Right lobe of liver (tissue), 6 donors: ENCODE data around the gene PIGS. TPM values are rescaled to one million over a fixed set of nuclear protein-coding genes. Genes with fewer than 3 reads are reported as not detected.

Experiments
- ATAC-seq, 4 donors: fragments of 200-7000 bp; cut with Tn5 transposase; one replicate each; pipeline ENCODE4 v1.9.1; 2020; ENCODE audit warnings: mild to moderate bottlenecking in 4 of 4, moderate library complexity in 4 of 4
- DNase-seq, 3 donors: peaks; one replicate each; pipeline ENCODE4 v3.0.0-alpha.2; 2020
- H3K27ac ChIP-seq, 3 donors: fragments of 200-600 bp; one replicate each; pipeline ENCODE4 v1.8.0; 2022
- H3K27me3 ChIP-seq, 2 donors: fragments of 200-600 bp; one replicate each; pipeline ENCODE4 v1.8.0; 2022
- H3K36me3 ChIP-seq, 4 donors: fragments of 200-600 bp; sonication (generic) in 1 of 4; one replicate each; pipeline versions ENCODE4 v1.5.1 to v1.8.0; 2017 to 2022; ENCODE audit warnings: control low read depth in 1 of 4
- H3K4me1 ChIP-seq, 4 donors: fragments of 200-600 bp; sonication (generic) in 1 of 4; one replicate each; pipeline versions ENCODE4 v1.5.1 to v1.8.0; 2017 to 2022; ENCODE audit warnings: control low read depth in 1 of 4
- H3K4me3 ChIP-seq, 3 donors: fragments of 200-600 bp; one replicate each; pipeline ENCODE4 v1.8.0; 2022
- H3K9me3 ChIP-seq, 4 donors: fragments of 200-600 bp; sonication (generic) in 1 of 4; one replicate each; pipeline versions ENCODE4 v1.5.1 to v1.8.0; 2017 to 2022; ENCODE audit warnings: control low read depth in 1 of 4
- POLR2A ChIP-seq: fragments of 450-650 bp; IDR thresholded peaks from one replicate; pipeline ENCODE4 v1.6.1; 2017; ENCODE audit warnings: antibody characterized with exemption, mild to moderate bottlenecking
- WGBS: methylation state at CpG from one replicate; pipeline ENCODE4 v1.1.6; 2018; ENCODE audit warnings: low coverage, low lambda C conversion rate; ENCODE audit not compliant: insufficient coverage; ENCODE audit errors: missing lambda C conversion rate; 5-methylcytosine and 5-hydroxymethylcytosine counted together
- intact Hi-C, 2 donors: fragments of 100-400 bp; cut with DNase I; formaldehyde crosslinking; loops; one replicate each; pipeline versions ENCODE4 v1.11.2 to v1.14.1; 2022
- total RNA-seq, 6 experiments: library from RNA; depleted of rRNA in 2 of 6; stranded (reverse); fragments of >200 nt in 2 of 6; fragmentation: NEBNext Ultra II Directional in 3 of 6; extraction: Animal tissue kit (Norgen Biotek cat#: 25700) in 3 of 6; gene quantifications; one replicate each; pipeline versions ENCODE4 v1.1.0 to v1.2.4, GENCODE V29; 2016 to 2023
- TF ChIP-seq, protein P1 (sequence below), 4 donors: fragments of 200-600 bp in 3 of 4; fragments of 450-650 bp in 1 of 4; IDR thresholded peaks; one replicate each; pipeline versions ENCODE4 v1.5.1 to v1.8.0; 2016 to 2022; ENCODE audit warnings: antibody characterized with exemption in 4 of 4, mild to moderate bottlenecking in 2 of 4
- donor health status: DM: no; HTN: yes; CAD: no.
- donor health status: DM: no; HTN: no; CAD: no.
- donor health status: DM: no; HTN: no; CAD: no.
- donor health status: DM: no; HTN: yes; CAD: no.
- donor health status: DM: no; HTN: yes; CAD: no.

The PIGS gene
- total RNA-seq, 6 experiments from 2014 or later, result 7.2 to 13.8 (median 11.0) TPM

DNA sequence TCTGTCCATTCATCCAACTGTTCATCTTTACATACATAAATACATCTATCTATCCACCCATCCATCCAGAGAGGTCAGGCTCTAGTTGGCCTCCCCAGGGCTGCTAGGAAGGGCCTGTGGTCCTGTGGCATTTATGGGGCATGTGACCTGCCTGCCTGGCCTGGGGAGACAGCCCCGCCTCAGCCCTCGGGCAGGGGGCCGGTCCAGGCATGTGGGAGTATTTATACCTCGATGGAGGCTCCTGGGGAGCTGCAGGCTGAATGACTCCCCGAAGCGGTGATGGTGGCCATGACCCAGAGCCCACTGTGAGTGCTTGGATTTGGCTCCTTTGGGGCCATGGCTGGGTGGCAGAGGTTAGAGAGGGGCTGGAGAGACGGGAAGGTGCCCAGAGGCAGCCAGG lies 57.8 kb downstream of the PIGS start:
- no peak for TF ChIP-seq POLR2A
- TF ChIP-seq, protein P1, sequence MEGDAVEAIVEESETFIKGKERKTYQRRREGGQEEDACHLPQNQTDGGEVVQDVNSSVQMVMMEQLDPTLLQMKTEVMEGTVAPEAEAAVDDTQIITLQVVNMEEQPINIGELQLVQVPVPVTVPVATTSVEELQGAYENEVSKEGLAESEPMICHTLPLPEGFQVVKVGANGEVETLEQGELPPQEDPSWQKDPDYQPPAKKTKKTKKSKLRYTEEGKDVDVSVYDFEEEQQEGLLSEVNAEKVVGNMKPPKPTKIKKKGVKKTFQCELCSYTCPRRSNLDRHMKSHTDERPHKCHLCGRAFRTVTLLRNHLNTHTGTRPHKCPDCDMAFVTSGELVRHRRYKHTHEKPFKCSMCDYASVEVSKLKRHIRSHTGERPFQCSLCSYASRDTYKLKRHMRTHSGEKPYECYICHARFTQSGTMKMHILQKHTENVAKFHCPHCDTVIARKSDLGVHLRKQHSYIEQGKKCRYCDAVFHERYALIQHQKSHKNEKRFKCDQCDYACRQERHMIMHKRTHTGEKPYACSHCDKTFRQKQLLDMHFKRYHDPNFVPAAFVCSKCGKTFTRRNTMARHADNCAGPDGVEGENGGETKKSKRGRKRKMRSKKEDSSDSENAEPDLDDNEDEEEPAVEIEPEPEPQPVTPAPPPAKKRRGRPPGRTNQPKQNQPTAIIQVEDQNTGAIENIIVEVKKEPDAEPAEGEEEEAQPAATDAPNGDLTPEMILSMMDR (IDR thresholded peaks at IDR 0.05), result no peak
- Histone ChIP-seq H3K36me3 (no peaks in the 10 kb centered on the region), H3K4me1 (no peaks in the 10 kb centered on the region), H3K27ac (no peak overlapping the region), H3K27me3 (no peaks in the 10 kb centered on the region), H3K9me3 (no peaks in the 10 kb centered on the region), H3K4me3 (no peak overlapping the region)
- intact Hi-C loops, result no loop called here
- 66% methylated on average over 6 of the region's 7 CpGs for WGBS
- no peak for ATAC-seq
- no peak for DNase-seq

DNA sequence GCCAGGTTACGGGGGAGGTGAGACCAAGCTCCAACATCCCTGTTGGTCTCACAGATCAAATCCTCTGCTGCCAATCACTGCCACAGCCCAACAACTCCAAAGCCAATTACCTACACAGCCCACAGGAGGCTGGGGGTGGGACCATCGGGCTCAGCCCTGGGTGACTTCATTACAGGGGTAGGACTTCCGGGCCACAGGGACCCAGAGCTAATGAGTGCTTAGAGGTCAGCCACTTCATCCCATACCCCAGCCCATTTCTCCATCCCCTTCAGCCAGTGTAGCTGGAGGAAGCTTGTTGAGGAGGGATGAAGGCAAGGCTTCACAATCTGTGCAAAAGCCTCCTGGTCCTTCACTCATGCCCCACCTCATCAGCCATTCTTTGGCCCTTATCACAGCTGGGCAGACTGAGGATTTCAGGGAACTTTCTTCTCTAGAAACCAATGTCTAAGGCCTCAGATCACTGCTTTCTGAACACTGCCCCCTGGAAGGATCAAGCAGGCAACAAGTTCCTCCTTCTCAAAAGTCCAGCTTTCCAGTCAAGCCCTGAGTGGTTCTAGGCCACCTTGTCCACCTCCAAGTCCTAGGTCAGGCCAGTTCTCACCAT lies 59.4 kb downstream of the PIGS start:
- WGBS, result 83% methylated on average over 1 of the region's 3 CpGs
- no peaks in the 10 kb centered on the region for H3K4me1 ChIP-seq
- H3K4me3 ChIP-seq, result no peak overlapping the region
- TF ChIP-seq, protein P1 (IDR thresholded peaks at IDR 0.05), result no peak
- TF ChIP-seq POLR2A, result no peak
- ATAC-seq (no peak), DNase-seq (no peak)
- no peaks in the 10 kb centered on the region for H3K36me3 ChIP-seq
- H3K27ac ChIP-seq, result no peak overlapping the region
- intact Hi-C loops, result no loop called here
- no peaks in the 10 kb centered on the region for H3K9me3 ChIP-seq
- no peaks in the 10 kb centered on the region for H3K27me3 ChIP-seq

DNA sequence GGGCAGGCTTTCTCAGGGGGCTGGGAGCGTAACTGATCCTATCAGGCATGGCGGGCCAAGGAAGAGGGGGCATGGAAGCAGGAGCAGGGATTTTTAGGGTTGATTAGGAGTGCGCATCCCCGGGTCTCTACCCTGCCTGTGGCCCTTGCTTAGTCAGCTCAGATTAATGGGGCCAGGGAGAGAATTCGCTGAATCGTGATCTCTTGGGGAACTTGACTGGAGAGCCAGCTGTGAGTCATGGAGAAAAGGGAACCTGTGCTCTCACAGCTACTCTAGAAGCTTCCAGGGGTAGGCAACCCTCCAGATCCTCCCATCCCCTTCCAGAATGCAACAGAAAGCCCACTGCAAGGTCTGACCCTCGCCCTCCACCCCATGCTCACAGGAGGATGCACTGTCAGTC lies 61.5 kb downstream of the PIGS start:
- H3K27ac ChIP-seq, result no peak overlapping the region
- no peaks in the 10 kb centered on the region for H3K9me3 ChIP-seq
- no peak for DNase-seq
- ATAC-seq, result peak; percentile 10 to 70 (median 44)
- H3K4me1 ChIP-seq, result no peaks in the 10 kb centered on the region
- intact Hi-C loops, result no loop called here
- no peaks in the 10 kb centered on the region for H3K27me3 ChIP-seq
- no peak for TF ChIP-seq POLR2A
- TF ChIP-seq, protein P1 (IDR thresholded peaks at IDR 0.05), result no peak
- WGBS, result 69% methylated on average over 5 of the region's 7 CpGs
- H3K36me3 ChIP-seq, result no peaks in the 10 kb centered on the region
- no peak overlapping the region for H3K4me3 ChIP-seq

DNA sequence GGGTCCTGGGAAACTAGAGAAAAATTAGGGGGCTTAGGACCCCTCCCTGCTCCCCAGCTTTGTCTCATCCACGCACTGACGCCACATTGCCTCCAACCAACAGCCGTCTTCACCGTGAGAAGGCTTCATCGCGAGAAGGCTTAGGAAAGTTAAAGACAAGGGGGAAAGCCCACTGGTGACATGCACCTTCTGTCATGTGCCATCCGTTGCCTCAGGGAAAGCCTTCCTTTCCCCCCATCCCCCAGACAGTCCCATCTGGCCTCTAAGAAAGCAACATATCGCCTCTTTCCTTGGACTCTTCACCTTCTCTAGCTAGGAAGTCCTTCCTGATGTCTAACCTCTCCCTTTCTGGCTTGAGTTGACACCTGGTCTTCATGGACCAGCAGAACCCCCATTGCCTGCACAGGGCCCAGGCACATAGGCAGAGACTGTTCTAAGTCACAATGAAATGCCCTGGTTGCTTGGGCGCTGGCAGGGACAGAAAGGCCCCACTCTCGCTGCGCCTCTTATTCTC lies 63.1 kb downstream of the PIGS start:
- ATAC-seq (no peak), DNase-seq (no peak)
- Histone ChIP-seq H3K27ac (no peak overlapping the region), H3K4me1 (no peaks in the 10 kb centered on the region), H3K36me3 (no peaks in the 10 kb centered on the region), H3K9me3 (no peaks in the 10 kb centered on the region), H3K27me3 (no peaks in the 10 kb centered on the region), H3K4me3 (no peak overlapping the region)
- WGBS, result 89% methylated on average over 2 of the region's 11 CpGs
- TF ChIP-seq, protein P1 (IDR thresholded peaks at IDR 0.05), result no peak
- TF ChIP-seq POLR2A, result no peak
- intact Hi-C loops, result no loop called here
